Uterus (tissue), 2 donors: ENCODE results near the gene MSX1.

Source experiments
- CTCF ChIP-seq, 4 experiments: fragments of 200-600 bp in 2 of 4; fragments of 450-650 bp in 2 of 4; sonication (generic) in 2 of 4; IDR thresholded peaks; one replicate each; pipeline ENCODE4 v1.5.1; 2016 to 2019; ENCODE audit warnings: antibody characterized with exemption in 4 of 4, mild to moderate bottlenecking in 2 of 4, moderate library complexity in 1 of 4
- POLR2A ChIP-seq, 2 donors: fragments of 450-650 bp; IDR thresholded peaks; one replicate each; pipeline ENCODE4 v1.6.1; 2016; ENCODE audit warnings: antibody characterized with exemption in 2 of 2, mild to moderate bottlenecking in 1 of 2, moderate library complexity in 1 of 2

- no peak for TF ChIP-seq CTCF (IDR thresholded peaks at IDR 0.05)
- TF ChIP-seq POLR2A (IDR thresholded peaks at IDR 0.05), result no peak
Observed at GRCh38 chr4:4870576-4871241, 11.2 kb downstream of the MSX1 start.
